Germinal center (tissue), 1 donor: Measurements from ENCODE around the gene DUS4L.
"Not testable (repeated sequence)": the region's sequence is repeated elsewhere in the genome, so short reads cannot be mapped to it uniquely, and the experiment has no call there.

Source experiments
- DNase-seq: peaks from one replicate; pipeline ENCODE4 v3.0.0; 2012; ENCODE audit warnings: mixed read lengths, low spot score

Gene DUS4L

GRCh38 chr7:107563775-107564552, at the start of gene DUS4L, which contains the start of gene COG5:
Gene DUS4L, plus strand, starts transcription at chr7:107563971. Its CDS starts 3,100 bp downstream, at chr7:107567071.
Gene COG5, minus strand, starts transcription at chr7:107563920. Its CDS starts 24 bp downstream, at chr7:107563896.
- DNase-seq: peak; percentile 88

- DNase-seq: no peak
These were observed 37.1 kb upstream of the DUS4L start for GRCh38 chr7:107526672-107527071.

GRCh38 chr7:107527196-107527595, 36.6 kb upstream of the DUS4L start:
- no peak for DNase-seq

- DNase-seq: no peak
These were observed 35.3 kb upstream of the DUS4L start for GRCh38 chr7:107528461-107528860.

- no peak for DNase-seq
These were observed 33.0 kb upstream of the DUS4L start for GRCh38 chr7:107530751-107531150.

GRCh38 chr7:107534139-107534538, 29.6 kb upstream of the DUS4L start:
- no peak for DNase-seq

GRCh38 chr7:107537228-107537627, 26.5 kb upstream of the DUS4L start:
- not testable (repeated sequence) for DNase-seq

- DNase-seq: no peak
These were observed 25.8 kb upstream of the DUS4L start for GRCh38 chr7:107538001-107538400.

GRCh38 chr7:107543338-107543993, 20.3 kb upstream of the DUS4L start:
- DNase-seq: no peak

GRCh38 chr7:107544848-107545591, 18.8 kb upstream of the DUS4L start:
- DNase-seq: no peak

- no peak for DNase-seq
These were observed 11.8 kb upstream of the DUS4L start for GRCh38 chr7:107551936-107552335.

GRCh38 chr7:107555893-107556292, 7.9 kb upstream of the DUS4L start:
- DNase-seq: no peak

GRCh38 chr7:107559864-107560263, 3.9 kb upstream of the DUS4L start:
- DNase-seq: no peak

GRCh38 chr7:107560898-107561516, 2.8 kb upstream of the DUS4L start:
- DNase-seq: no peak

- peak; percentile 45 for DNase-seq
These were observed 543 bp upstream of the DUS4L start for GRCh38 chr7:107563081-107563774.

- no peak for DNase-seq
These were observed 955 bp downstream of the DUS4L start for GRCh38 chr7:107564553-107565298.

GRCh38 chr7:107570298-107570697, 6.5 kb downstream of the DUS4L start:
- no peak for DNase-seq

GRCh38 chr7:107573537-107573936, 9.8 kb downstream of the DUS4L start:
- no peak for DNase-seq

- DNase-seq: no peak
These were observed 15.7 kb downstream of the DUS4L start for GRCh38 chr7:107579554-107579884.

GRCh38 chr7:107579885-107580715, 16.3 kb downstream of the DUS4L start, which contains the start of gene BCAP29:
Gene BCAP29, plus strand, starts transcription at chr7:107580246. Its CDS starts 527 bp downstream, at chr7:107580773.
- DNase-seq: peak; percentile 77
